Subcutaneous abdominal adipose tissue (tissue), 5 donors: ENCODE measurements around the gene MED13L.

Experiments
- H3K27ac ChIP-seq: one replicate; pipeline ENCODE4 v1.7.0; 2013; ENCODE audit warnings: low read depth, mild to moderate bottlenecking, inconsistent platforms, low read length, moderate library complexity
- H3K27me3 ChIP-seq, 5 donors: one replicate each; pipeline ENCODE4 v1.7.0; 2013; ENCODE audit warnings: low read length in 5 of 5, inconsistent platforms in 1 of 5; ENCODE audit not compliant: control insufficient read depth in 5 of 5, insufficient read depth in 4 of 5
- H3K36me3 ChIP-seq, 5 donors: one replicate each; pipeline ENCODE4 v1.7.0; 2013; ENCODE audit warnings: low read length in 5 of 5; ENCODE audit not compliant: control insufficient read depth in 5 of 5, insufficient read depth in 5 of 5
- H3K4me1 ChIP-seq, 5 donors: one replicate each; pipeline ENCODE4 v1.7.0; 2013; ENCODE audit warnings: low read length in 5 of 5, mild to moderate bottlenecking in 3 of 5, moderate library complexity in 1 of 5; ENCODE audit not compliant: control insufficient read depth in 5 of 5, insufficient read depth in 5 of 5
- H3K4me3 ChIP-seq, 5 donors: one replicate each; pipeline ENCODE4 v1.7.0; 2013; ENCODE audit warnings: low read length in 5 of 5, low read depth in 1 of 5
- H3K9ac ChIP-seq, 5 donors: one replicate each; pipeline ENCODE4 v1.7.0; 2013; ENCODE audit warnings: low read length in 5 of 5, mild to moderate bottlenecking in 4 of 5, moderate library complexity in 3 of 5
- H3K9me3 ChIP-seq, 5 donors: one replicate each; pipeline ENCODE4 v1.7.0; 2013; ENCODE audit warnings: low read length in 5 of 5; ENCODE audit not compliant: control insufficient read depth in 5 of 5
- donor health status: healthy.
- donor health status: healthy.
- donor health status: healthy.
- donor health status: healthy.
- donor health status: healthy.

The MED13L gene

DNA sequence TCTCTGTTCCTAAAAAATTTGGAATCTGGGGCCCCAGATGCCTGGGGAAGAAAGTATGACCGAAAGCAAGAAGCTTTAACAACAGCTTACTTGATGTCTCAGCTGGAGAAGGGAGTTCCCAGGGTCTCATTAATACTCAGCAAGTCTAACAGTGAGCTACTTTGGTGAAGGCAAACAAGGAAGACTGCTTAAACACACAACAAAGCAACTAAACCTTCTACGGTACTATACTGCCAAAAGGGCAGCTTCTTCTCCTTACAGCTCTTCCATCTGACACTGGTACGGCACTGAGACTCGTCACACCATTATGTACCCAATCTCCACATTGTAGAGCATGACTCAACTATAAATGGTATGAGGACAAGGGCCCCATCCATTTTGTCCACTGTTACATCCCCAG is 213.0 kb downstream of the MED13L start:
- H3K4me1 ChIP-seq, result peaks cover 3 to 38% (median 26%) of the 10 kb centered on the region in 5 donors
- no peak overlapping the region for H3K4me3 ChIP-seq
- no peaks in the 10 kb centered on the region for H3K36me3 ChIP-seq
- no peak overlapping the region for H3K9ac ChIP-seq
- H3K27ac ChIP-seq, result no peak overlapping the region
- no peaks in the 10 kb centered on the region for H3K27me3 ChIP-seq
- no peaks in the 10 kb centered on the region for H3K9me3 ChIP-seq

- H3K4me1 ChIP-seq, result peaks cover 3 to 36% (median 26%) of the 10 kb centered on the region in 5 donors
- H3K27ac ChIP-seq, result no peak overlapping the region
- H3K9ac ChIP-seq, result no peak overlapping the region
- H3K4me3 ChIP-seq, result no peak overlapping the region
- H3K36me3 ChIP-seq, result no peaks in the 10 kb centered on the region
- H3K9me3 ChIP-seq, result no peaks in the 10 kb centered on the region
- H3K27me3 ChIP-seq, result no peaks in the 10 kb centered on the region
Observed at GRCh38 chr12:116062698-116063097, 214.8 kb downstream of the MED13L start.

- H3K27me3 ChIP-seq, result no peaks in the 10 kb centered on the region
- H3K4me3 ChIP-seq, result no peak overlapping the region
- H3K4me1 ChIP-seq, result peaks cover under 1 to 28% (median 18%) of the 10 kb centered on the region in 5 donors
- no peak overlapping the region for H3K9ac ChIP-seq
- no peaks in the 10 kb centered on the region for H3K36me3 ChIP-seq
- H3K9me3 ChIP-seq, result no peaks in the 10 kb centered on the region
- H3K27ac ChIP-seq, result peak overlapping the region; percentile 39
Observed at GRCh38 chr12:116060764-116061163, 216.7 kb downstream of the MED13L start.

DNA sequence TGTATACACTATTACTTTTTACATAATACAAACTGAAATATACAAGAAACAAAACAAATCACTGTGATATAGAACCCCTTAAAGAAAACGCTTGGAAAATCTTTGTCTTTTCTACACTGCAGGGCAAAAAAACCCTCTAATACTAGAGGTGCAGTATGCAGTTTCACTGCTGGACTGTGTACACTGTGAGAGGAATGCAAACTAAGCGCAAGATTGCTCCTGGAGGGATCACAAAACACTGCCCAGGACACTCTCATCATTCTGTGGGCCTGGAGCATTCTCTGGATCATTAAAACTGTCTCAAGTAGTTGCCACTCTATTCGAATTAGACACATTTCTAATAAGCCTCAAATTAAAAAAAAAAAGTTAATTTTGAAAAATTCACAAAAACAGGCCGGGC is 217.6 kb downstream of the MED13L start:
- peak overlapping the region; percentile 39 for H3K27ac ChIP-seq
- no peak overlapping the region for H3K9ac ChIP-seq
- peaks cover 0 to 20% (median 10%) of the 10 kb centered on the region in 5 donors for H3K4me1 ChIP-seq
- no peaks in the 10 kb centered on the region for H3K36me3 ChIP-seq
- no peaks in the 10 kb centered on the region for H3K27me3 ChIP-seq
- no peak overlapping the region for H3K4me3 ChIP-seq
- no peaks in the 10 kb centered on the region for H3K9me3 ChIP-seq

DNA sequence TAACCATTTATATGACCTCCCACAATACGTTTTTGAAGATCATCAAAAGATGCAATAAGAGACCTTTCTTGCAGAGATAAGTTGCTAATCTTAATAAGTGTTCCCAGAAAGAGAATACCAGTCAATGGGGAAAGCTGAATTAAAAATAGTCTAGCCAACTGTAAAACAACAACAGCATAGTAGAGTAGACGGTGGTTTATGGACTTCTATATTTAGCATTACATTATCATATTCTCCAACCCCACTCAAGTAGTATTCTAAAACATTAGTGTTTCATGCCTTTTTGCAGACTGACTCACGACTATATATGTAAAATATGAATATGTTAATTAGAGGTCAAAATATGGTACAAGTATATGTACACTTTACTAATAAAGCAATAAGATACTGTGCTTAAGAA is 218.9 kb downstream of the MED13L start:
- Histone ChIP-seq H3K4me3 (no peak overlapping the region), H3K9ac (no peak overlapping the region), H3K36me3 (no peaks in the 10 kb centered on the region), H3K27me3 (no peaks in the 10 kb centered on the region), H3K4me1 (peaks cover 2 to 26% (median 18%) of the 10 kb centered on the region in 5 donors), H3K27ac (no peak overlapping the region), H3K9me3 (no peaks in the 10 kb centered on the region)

DNA sequence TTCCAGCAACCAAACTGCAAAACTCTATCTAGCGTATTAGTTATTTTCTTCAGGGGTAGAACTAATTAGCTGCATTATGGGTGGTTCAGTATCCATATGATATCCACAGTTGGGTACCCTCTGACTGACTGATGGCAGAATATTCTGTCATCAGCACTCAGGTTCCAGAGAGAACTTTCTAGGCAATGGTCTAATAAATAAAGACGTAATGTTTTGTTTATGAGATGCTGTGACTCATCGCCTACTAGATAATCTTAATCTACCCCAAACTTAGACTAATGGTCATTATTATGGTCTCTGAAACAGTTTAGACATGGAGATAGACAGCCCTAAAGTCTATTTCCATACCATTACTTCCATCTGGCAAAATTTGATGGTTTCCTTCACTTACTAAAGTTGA is 220.1 kb downstream of the MED13L start:
- peaks cover 2 to 22% (median 21%) of the 10 kb centered on the region in 5 donors for H3K4me1 ChIP-seq
- no peaks in the 10 kb centered on the region for H3K36me3 ChIP-seq
- no peak overlapping the region for H3K27ac ChIP-seq
- H3K4me3 ChIP-seq, result no peak overlapping the region
- H3K27me3 ChIP-seq, result no peaks in the 10 kb centered on the region
- no peaks in the 10 kb centered on the region for H3K9me3 ChIP-seq
- H3K9ac ChIP-seq, result no peak overlapping the region

GRCh38 chr12:116055895-116056607 is 221.4 kb downstream of the MED13L start:
- Histone ChIP-seq H3K36me3 (no peaks in the 10 kb centered on the region), H3K4me3 (no peak overlapping the region), H3K9me3 (no peaks in the 10 kb centered on the region), H3K27ac (no peak overlapping the region), H3K27me3 (no peaks in the 10 kb centered on the region), H3K9ac (no peak overlapping the region), H3K4me1 (peaks cover 2 to 29% (median 22%) of the 10 kb centered on the region in 5 donors)

DNA sequence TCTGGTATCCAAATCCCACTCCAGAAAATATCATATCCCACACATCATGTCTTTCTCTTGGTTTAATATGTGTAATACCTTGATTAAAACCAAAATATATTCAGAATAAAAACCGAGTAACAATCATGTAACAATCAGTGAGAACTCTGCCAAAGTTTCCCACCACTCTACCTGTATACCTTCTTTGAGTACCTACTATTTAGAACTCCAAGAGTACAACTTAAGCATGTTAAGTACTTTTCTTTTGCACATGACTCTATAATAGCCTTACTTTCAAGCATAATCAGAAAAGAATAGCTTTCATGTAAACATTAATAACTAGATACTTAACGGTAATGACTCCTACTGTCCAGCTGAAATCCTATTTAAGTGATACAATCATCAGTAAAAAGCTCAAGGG is 223.2 kb downstream of the MED13L start:
- Histone ChIP-seq H3K4me3 (no peak overlapping the region), H3K9ac (no peak overlapping the region), H3K4me1 (peaks cover 2 to 35% (median 27%) of the 10 kb centered on the region in 5 donors), H3K9me3 (no peaks in the 10 kb centered on the region), H3K36me3 (no peaks in the 10 kb centered on the region), H3K27me3 (no peaks in the 10 kb centered on the region), H3K27ac (peak overlapping the region; percentile 66)

GRCh38 chr12:116053479-116054200 is 223.9 kb downstream of the MED13L start:
- Histone ChIP-seq H3K9ac (no peak overlapping the region), H3K27ac (peak overlapping the region; percentile 66)

DNA sequence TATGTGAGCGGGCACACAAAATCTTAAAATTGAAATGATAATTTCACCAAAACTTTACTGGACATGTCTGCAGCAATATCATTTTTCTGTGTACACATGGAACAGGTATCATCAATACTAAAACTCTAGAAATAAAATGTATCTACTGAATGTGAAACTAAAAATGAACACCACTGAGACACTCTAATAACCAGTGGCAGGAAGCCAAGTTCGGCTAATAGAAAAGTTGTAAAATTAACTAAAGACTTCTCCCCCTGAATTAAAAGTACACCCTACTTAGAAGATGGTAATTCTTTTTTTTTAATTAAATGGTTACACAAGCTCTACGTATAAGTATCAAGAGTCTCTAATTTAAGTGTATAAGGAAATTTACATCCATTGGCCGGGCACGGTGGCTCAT is 227.2 kb downstream of the MED13L start:
- peaks cover 2 to 42% (median 37%) of the 10 kb centered on the region in 5 donors for H3K4me1 ChIP-seq
- H3K9ac ChIP-seq, result no peak overlapping the region
- H3K9me3 ChIP-seq, result no peaks in the 10 kb centered on the region
- peak overlapping the region in 1 of 5 donors; percentile 11 for H3K4me3 ChIP-seq
- no peaks in the 10 kb centered on the region for H3K36me3 ChIP-seq
- no peaks in the 10 kb centered on the region for H3K27me3 ChIP-seq
- no peak overlapping the region for H3K27ac ChIP-seq

More at GRCh38 chr12:116053479-116054200, 223.9 kb downstream of the MED13L start:
- no peaks in the 10 kb centered on the region for H3K9me3 ChIP-seq
- H3K36me3 ChIP-seq, result no peaks in the 10 kb centered on the region
- H3K4me3 ChIP-seq, result no peak overlapping the region
- H3K4me1 ChIP-seq, result peaks cover 2 to 39% (median 32%) of the 10 kb centered on the region in 5 donors
- no peaks in the 10 kb centered on the region for H3K27me3 ChIP-seq
